ENCODE measurements around the gene SLC6A11.

- TF ChIP-seq CTCF (IDR thresholded peaks at IDR 0.05) = no peak
- no peak for TF ChIP-seq POLR2AphosphoS5 (IDR thresholded peaks at IDR 0.05; ENCODE audit: insufficient read depth in 1 of 2, low read depth in 1 of 2)
- no peak for TF ChIP-seq POLR2A (IDR thresholded peaks at IDR 0.05)
Measured at GRCh38 chr3:10974131-10974530, 158.1 kb downstream of the SLC6A11 start.
